ENCODE results near the gene PLA2G15.
A peak's percentile ranks its signal among the peaks of the same experiment; 100 is the strongest.

Gene PLA2G15

DNA sequence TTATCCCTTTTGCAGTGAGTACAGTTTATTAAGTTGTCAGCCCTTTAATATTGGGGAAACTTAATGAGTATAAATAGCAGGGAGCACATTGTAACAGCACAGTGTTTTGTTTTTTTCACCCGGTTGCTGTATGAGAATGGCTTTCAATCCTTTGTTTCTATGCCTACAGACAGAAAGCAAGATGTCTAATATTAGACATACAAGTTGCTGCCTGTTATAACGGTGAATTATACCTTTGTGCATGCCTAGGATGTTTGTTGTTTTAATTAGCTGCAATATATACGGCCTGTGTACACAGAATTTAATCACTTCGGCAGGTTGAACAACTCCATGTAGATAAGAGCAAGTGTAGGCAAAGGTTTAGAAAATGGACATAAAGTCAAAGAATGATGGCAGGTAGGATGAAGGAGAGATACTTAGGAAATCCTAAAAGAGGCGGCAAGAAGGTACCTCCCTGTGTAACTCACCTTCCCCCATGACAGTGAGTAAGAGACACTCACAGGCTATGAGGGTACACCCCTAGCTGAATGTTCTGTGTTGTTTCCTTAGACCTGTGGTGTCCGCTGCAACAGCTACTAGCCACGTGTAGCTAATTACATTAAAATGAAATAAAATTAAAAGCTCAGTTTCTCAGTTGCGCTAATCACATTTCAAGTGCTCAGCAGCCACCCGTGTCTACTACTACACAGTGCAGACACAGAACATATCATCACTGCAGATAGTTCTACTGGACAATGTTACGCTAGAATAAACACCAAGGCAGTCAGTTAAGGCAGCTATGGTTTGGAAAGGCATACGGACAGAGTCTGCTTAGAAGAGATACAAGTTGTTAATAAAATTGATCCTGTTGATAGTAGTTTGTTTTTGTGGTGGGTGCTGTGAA lies 54.6 kb downstream of the PLA2G15 start:
- H3K9ac ChIP-seq: no peak overlapping the region
- H3K27me3 ChIP-seq (ENCODE audit: control insufficient read depth, insufficient read depth, low read length): no peaks in the 10 kb centered on the region
- TF ChIP-seq, protein P1, sequence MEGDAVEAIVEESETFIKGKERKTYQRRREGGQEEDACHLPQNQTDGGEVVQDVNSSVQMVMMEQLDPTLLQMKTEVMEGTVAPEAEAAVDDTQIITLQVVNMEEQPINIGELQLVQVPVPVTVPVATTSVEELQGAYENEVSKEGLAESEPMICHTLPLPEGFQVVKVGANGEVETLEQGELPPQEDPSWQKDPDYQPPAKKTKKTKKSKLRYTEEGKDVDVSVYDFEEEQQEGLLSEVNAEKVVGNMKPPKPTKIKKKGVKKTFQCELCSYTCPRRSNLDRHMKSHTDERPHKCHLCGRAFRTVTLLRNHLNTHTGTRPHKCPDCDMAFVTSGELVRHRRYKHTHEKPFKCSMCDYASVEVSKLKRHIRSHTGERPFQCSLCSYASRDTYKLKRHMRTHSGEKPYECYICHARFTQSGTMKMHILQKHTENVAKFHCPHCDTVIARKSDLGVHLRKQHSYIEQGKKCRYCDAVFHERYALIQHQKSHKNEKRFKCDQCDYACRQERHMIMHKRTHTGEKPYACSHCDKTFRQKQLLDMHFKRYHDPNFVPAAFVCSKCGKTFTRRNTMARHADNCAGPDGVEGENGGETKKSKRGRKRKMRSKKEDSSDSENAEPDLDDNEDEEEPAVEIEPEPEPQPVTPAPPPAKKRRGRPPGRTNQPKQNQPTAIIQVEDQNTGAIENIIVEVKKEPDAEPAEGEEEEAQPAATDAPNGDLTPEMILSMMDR (IDR thresholded peaks at IDR 0.05): no peak
- no peak overlapping the region for H2AFZ ChIP-seq
- H3K79me2 ChIP-seq: no peaks in the 10 kb centered on the region
- no peaks in the 10 kb centered on the region for H3K9me3 ChIP-seq (ENCODE audit: control insufficient read depth, low read length)
- H3K27ac ChIP-seq: no peak overlapping the region
- no peak overlapping the region for H3K4me2 ChIP-seq (ENCODE audit: low read length)
- peaks cover 3% of the 10 kb centered on the region for H3K4me1 ChIP-seq
- H3K4me3 ChIP-seq (ENCODE audit: low read depth, low read length): no peak overlapping the region
- no peaks in the 10 kb centered on the region for H3K36me3 ChIP-seq (ENCODE audit: control insufficient read depth, insufficient read depth, low read length)

DNA sequence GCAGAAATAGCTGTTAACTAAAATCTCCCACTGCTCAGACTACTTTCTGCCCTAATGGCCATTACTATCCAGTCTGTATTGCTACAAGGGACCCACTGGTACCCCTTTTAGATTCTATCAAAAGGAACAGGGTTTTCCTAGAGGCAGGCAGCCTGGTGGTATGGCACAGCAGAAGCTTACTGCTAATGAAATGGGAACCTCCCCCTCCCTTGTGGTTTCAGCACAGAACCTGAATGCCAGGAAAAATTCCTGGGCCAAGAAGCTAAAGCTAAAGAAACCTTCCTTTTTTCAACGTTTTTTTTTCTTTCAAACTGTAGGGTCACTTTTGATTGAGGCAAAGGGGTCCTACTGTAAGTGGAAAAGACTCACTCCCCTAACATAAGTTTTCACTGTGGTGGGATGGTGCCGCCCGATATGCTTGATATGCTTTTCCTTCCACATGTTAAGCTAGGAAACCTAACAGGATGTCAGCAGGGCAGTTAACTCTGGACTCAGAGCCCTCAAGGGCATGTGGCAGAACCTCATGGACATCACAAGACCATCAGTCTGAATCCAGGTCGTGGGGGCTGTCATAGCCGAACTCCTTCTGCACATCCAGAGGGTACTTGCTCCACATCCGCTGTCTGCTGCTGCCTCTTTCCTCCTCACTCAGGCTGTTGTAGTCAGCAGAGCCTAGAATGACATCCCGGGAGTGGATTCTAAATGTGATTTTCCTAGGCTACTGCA lies 55.7 kb downstream of the PLA2G15 start:
- Histone ChIP-seq H3K36me3 (ENCODE audit: control insufficient read depth, insufficient read depth, low read length) (no peaks in the 10 kb centered on the region), H3K27me3 (ENCODE audit: control insufficient read depth, insufficient read depth, low read length) (no peaks in the 10 kb centered on the region), H2AFZ (no peak overlapping the region), H3K9me3 (ENCODE audit: control insufficient read depth, low read length) (no peaks in the 10 kb centered on the region), H3K27ac (no peak overlapping the region), H3K4me3 (ENCODE audit: low read depth, low read length) (no peak overlapping the region), H3K79me2 (no peaks in the 10 kb centered on the region), H3K4me2 (ENCODE audit: low read length) (no peak overlapping the region), H3K9ac (no peak overlapping the region), H3K4me1 (peaks cover 3% of the 10 kb centered on the region)
- TF ChIP-seq, protein P1 (IDR thresholded peaks at IDR 0.05): no peak

DNA sequence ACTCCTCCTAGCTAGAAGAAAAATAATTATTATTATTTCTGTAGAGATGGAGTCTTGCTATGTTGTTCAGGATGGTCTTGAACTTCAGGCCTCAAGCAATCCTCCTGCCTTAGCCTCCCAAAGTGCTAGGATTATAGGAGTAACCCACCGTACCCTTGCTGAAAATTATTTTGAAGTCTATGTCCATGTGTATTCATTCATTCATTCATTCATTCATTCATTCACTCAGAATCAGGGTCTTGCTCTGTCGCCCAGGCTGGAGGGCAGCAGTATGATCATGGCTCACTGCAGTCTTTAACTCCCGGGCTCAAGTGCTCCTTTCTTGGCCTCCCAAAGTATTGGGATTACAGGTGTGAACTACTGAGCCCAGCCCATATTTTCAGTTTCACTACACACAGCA lies 61.5 kb downstream of the PLA2G15 start:
- Histone ChIP-seq H3K79me2 (peaks cover 11% of the 10 kb centered on the region), H3K4me2 (ENCODE audit: low read length) (no peak overlapping the region), H3K36me3 (ENCODE audit: control insufficient read depth, insufficient read depth, low read length) (no peaks in the 10 kb centered on the region), H3K4me3 (ENCODE audit: low read depth, low read length) (no peak overlapping the region), H2AFZ (no peak overlapping the region), H3K9me3 (ENCODE audit: control insufficient read depth, low read length) (no peaks in the 10 kb centered on the region), H3K27me3 (ENCODE audit: control insufficient read depth, insufficient read depth, low read length) (no peaks in the 10 kb centered on the region), H3K27ac (no peak overlapping the region), H3K4me1 (peaks cover 9% of the 10 kb centered on the region), H3K9ac (no peak overlapping the region)
- TF ChIP-seq, protein P1 (IDR thresholded peaks at IDR 0.05): no peak

DNA sequence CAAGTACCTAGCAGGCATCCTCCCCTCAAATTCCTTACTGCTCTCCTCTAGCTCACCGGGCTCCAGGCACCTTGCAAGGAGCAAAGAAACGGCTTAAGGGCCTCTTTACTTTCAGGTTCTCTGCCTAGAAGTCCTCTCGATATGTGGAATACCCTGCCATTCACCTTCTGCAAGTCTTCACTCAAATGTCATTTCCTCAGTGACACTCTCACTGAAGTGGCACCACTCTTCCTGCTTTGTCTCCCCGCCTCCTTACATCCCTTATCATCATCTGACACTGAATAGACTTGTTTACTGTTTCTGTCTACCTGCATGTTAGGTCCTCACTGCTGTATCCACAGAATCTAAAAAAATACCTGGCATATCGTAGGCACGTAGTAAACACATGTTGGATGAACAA lies 64.6 kb downstream of the PLA2G15 start:
- Histone ChIP-seq H3K9ac (no peak overlapping the region), H3K27me3 (ENCODE audit: control insufficient read depth, insufficient read depth, low read length) (no peaks in the 10 kb centered on the region), H3K9me3 (ENCODE audit: control insufficient read depth, low read length) (no peaks in the 10 kb centered on the region), H2AFZ (peak overlapping the region; percentile 93), H3K4me1 (peaks cover 9% of the 10 kb centered on the region), H3K36me3 (ENCODE audit: control insufficient read depth, insufficient read depth, low read length) (no peaks in the 10 kb centered on the region), H3K27ac (no peak overlapping the region), H3K79me2 (peaks cover 11% of the 10 kb centered on the region), H3K4me3 (ENCODE audit: low read depth, low read length) (peak overlapping the region; percentile 85), H3K4me2 (ENCODE audit: low read length) (peak overlapping the region; percentile 94)
- TF ChIP-seq, protein P1 (IDR thresholded peaks at IDR 0.05): no peak

Data from parathyroid adenoma (tissue), 2 donors.